Kasumi-1 (cell line): ENCODE measurements around the gene VAT1L.
"Not testable (repeated sequence)": the region's sequence is repeated elsewhere in the genome, so short reads cannot be mapped to it uniquely, and the experiment has no call there.

Source experiments
- DNase-seq, 2 experiments: peaks; one replicate each; lab custom pipeline; 2025; lab: John Stamatoyannopoulos, UW

Gene VAT1L

GRCh38 chr16:77913738-77914253, 125.4 kb downstream of the VAT1L start:
- no peak for DNase-seq

- DNase-seq, result no peak
Measured at GRCh38 chr16:77916111-77916510, 127.7 kb downstream of the VAT1L start.

- no peak for DNase-seq
Measured at GRCh38 chr16:77917971-77918370, 129.6 kb downstream of the VAT1L start.

GRCh38 chr16:77918809-77919707, 130.7 kb downstream of the VAT1L start:
- no peak for DNase-seq

- DNase-seq, result no peak
Measured at GRCh38 chr16:77919761-77920415, 131.5 kb downstream of the VAT1L start.

- DNase-seq, result no peak
Measured at GRCh38 chr16:77920984-77921383, 132.6 kb downstream of the VAT1L start.

- DNase-seq, result no peak
Measured at GRCh38 chr16:77922228-77922754, 133.9 kb downstream of the VAT1L start.

GRCh38 chr16:77925531-77925930, 137.2 kb downstream of the VAT1L start:
- no peak for DNase-seq

- DNase-seq, result no peak
Measured at GRCh38 chr16:77928096-77928495, 139.7 kb downstream of the VAT1L start.

- DNase-seq, result no peak
Measured at GRCh38 chr16:77929004-77929403, 140.6 kb downstream of the VAT1L start.

GRCh38 chr16:77931058-77931457, 142.7 kb downstream of the VAT1L start:
- DNase-seq, result no peak

- no peak for DNase-seq
Measured at GRCh38 chr16:77937473-77938149, 149.2 kb downstream of the VAT1L start.

GRCh38 chr16:77938913-77939312, 150.5 kb downstream of the VAT1L start:
- no peak for DNase-seq

- no peak for DNase-seq
Measured at GRCh38 chr16:77939968-77940367, 151.6 kb downstream of the VAT1L start.

- DNase-seq, result no peak
Measured at GRCh38 chr16:77943801-77944200, 155.4 kb downstream of the VAT1L start.

GRCh38 chr16:77944631-77945030, 156.3 kb downstream of the VAT1L start:
- no peak for DNase-seq

- no peak for DNase-seq
Measured at GRCh38 chr16:77945126-77945525, 156.8 kb downstream of the VAT1L start.

GRCh38 chr16:77946823-77947222, 158.5 kb downstream of the VAT1L start:
- DNase-seq, result no peak

- not testable (repeated sequence) for DNase-seq
Measured at GRCh38 chr16:77947590-77947989, 159.2 kb downstream of the VAT1L start.

- DNase-seq, result no peak
Measured at GRCh38 chr16:77948835-77949234, 160.5 kb downstream of the VAT1L start.

- DNase-seq, result no peak
Measured at GRCh38 chr16:77949445-77949844, 161.1 kb downstream of the VAT1L start.

GRCh38 chr16:77951788-77952187, 163.4 kb downstream of the VAT1L start:
- DNase-seq, result peak in 1 of 2 experiments; percentile 10
